Activated T-cell treated with anti-CD3 and anti-CD28 coated beads, Interleukin-2, amount 50 U/mL, for 24 hours (primary cell): Measurements from ENCODE around the gene BRCA2.

Source experiments
- DNase-seq: peaks from one replicate; pipeline ENCODE4 v3.0.0-alpha.2; 2020
- H3K27ac Mint-ChIP-seq: 2 replicates; pipeline ENCODE4 v1.8.0; 2020; ENCODE audit warnings: mild to moderate bottlenecking, mixed read lengths
- H3K27me3 Mint-ChIP-seq: 2 replicates; pipeline ENCODE4 v1.8.0; 2020; ENCODE audit warnings: mixed read lengths
- H3K36me3 Mint-ChIP-seq: 2 replicates; pipeline ENCODE4 v1.8.0; 2020; ENCODE audit warnings: low read depth, mixed read lengths
- H3K4me1 Mint-ChIP-seq: 2 replicates; pipeline ENCODE4 v1.8.0; 2020; ENCODE audit warnings: low read depth, mixed read lengths
- H3K4me3 Mint-ChIP-seq: 2 replicates; pipeline ENCODE4 v1.8.0; 2020; ENCODE audit warnings: mild to moderate bottlenecking, moderate library complexity, mixed read lengths
- H3K9me3 Mint-ChIP-seq: 2 replicates; pipeline ENCODE4 v1.8.0; 2020; ENCODE audit warnings: mixed read lengths

Gene BRCA2

DNA sequence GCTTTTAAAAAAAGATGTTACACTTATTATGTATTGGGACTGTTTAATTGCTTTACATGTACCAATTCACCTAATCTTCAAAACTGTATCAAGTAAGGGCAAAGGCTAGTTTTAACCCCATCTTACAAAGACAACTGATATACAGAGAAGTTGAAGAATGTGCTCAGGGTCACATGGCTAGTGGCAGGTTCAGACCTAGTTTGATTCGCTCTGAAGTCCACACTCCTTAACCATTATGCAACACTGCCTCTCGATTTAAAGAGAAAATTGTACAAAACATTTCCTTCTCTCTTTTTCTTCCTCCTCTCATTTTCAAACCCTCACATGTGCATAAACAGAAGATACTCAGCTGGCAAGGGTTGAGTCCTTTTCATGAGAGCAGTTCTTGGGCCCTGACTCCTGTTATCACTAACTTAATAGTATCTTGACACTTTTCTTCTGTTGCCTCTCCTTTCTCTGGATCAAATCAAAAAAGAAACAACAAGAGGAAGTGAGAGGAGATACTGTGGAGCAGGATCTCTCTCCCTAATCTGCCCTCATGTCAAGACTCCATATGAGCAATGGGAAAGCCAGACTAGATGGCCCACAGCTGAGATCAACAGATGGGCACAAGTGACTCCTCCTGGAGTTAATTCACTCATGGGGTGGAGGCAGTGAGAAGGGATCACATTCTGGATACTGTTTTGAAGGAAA is 131.6 kb downstream of the BRCA2 start:
- Mint-ChIP-seq H3K4me1 (peaks cover 15% of the 10 kb centered on the region), H3K36me3 (peaks cover 4% of the 10 kb centered on the region), H3K9me3 (no peaks in the 10 kb centered on the region), H3K4me3 (no peak overlapping the region), H3K27ac (no peak overlapping the region), H3K27me3 (no peaks in the 10 kb centered on the region)
- DNase-seq: no peak

DNA sequence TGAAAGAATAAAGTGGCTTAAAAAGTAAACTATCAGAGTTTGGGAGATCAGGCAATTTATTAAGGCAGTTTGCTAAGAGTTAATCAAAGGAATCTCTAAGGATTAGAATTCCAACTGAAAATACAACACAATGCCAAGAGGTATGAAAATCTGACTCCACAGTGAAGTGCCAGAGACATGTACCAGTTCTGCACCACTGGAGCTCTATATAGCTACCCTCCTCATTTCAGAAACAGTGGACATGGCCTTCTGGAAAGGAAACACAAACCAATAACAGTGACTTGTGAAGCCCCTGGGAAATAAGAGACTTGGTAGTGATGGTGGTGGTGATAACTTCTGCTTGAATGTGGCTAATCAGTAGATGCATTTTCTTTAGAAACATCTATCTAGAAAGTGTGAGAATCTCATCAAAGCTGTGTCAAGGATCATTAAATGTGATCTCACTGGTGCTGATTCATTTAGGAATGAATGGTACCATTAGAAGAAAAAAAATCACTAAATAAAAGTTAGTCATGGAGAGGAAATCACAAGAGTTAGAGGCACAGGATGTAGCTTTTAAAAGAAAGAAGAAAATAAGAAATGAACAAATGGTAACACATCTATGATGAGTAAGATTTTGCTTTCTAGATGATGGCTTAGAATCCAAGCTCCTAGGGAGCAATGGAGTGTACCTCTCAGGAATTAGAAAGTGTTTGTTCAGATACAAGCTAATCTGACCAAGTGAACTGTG is 132.8 kb downstream of the BRCA2 start:
- no peaks in the 10 kb centered on the region for H3K9me3 Mint-ChIP-seq
- DNase-seq: no peak
- no peaks in the 10 kb centered on the region for H3K27me3 Mint-ChIP-seq
- peaks cover 11% of the 10 kb centered on the region for H3K4me1 Mint-ChIP-seq
- H3K36me3 Mint-ChIP-seq: peaks cover 3% of the 10 kb centered on the region
- H3K4me3 Mint-ChIP-seq: no peak overlapping the region
- peak overlapping the region; percentile 15 for H3K27ac Mint-ChIP-seq

DNA sequence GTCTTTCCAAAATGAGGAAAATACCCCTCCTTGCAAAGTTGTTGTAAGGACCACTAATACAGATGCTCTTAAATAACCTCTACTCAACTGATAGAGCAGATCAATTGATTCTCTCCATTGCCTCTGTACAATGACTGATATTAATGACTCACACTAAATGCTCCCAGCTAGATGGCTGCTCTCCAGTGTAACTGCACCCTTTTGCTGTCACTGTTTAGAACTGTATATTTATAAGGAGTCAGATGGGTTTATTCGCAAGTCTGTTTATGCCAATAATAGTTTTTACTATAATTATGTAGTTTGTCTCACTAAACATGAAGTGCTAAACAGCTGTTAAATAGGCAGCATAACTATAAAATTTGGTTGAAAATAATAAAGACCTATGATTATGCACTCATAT is 133.7 kb downstream of the BRCA2 start:
- no peaks in the 10 kb centered on the region for H3K27me3 Mint-ChIP-seq
- H3K27ac Mint-ChIP-seq: no peak overlapping the region
- DNase-seq: no peak
- H3K4me3 Mint-ChIP-seq: no peak overlapping the region
- peaks cover 4% of the 10 kb centered on the region for H3K36me3 Mint-ChIP-seq
- H3K9me3 Mint-ChIP-seq: no peaks in the 10 kb centered on the region
- H3K4me1 Mint-ChIP-seq: peaks cover 11% of the 10 kb centered on the region
